Measurements from ENCODE around the gene LCE1D. TPM values are rescaled to one million over a fixed set of nuclear protein-coding genes. Genes with fewer than 3 reads are reported as not detected.

Gene LCE1D
- total RNA-seq, 1 experiment from 2014 or later, result not detected

DNA sequence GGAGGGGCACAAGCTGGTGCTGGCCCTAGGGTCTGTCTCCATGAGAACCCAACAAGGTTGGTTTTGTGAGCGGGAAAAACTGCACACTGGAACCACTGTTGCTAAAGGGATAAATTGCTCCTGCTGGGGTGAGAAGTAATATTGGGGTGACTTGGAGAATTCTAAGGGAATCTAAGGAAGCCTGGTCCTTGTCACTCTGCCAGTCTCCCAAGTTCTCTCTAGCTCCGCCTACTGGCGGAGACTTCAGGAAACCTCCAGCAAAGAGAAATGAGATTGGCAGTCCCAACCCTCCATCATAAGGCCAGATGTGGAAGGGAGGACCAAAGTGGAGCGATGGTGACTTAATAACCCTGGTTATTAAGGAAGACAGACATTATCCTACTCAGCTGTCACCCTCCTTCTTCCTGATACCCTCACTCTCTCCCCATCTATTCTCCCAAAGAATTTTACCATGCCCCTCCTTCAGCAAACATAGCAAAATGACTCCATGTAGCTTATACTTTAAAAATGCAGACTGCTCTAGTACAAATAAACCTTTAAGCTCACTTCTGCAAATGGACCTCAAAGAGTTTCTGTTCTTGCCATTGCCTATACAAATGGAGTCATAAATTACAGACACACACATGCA lies 18.9 kb upstream of the LCE1D start:
- Histone ChIP-seq H3K36me3 (replicated peaks; ENCODE audit: control insufficient read depth, insufficient read depth, low read length) (no peaks in the 10 kb centered on the region), H3K27me3 (ENCODE audit: control insufficient read depth, insufficient read depth, low read length) (no peaks in the 10 kb centered on the region), H3K4me3 (ENCODE audit: insufficient read depth, low read depth, low read length) (no peak overlapping the region)
- peak; percentile 7 for DNase-seq

DNA sequence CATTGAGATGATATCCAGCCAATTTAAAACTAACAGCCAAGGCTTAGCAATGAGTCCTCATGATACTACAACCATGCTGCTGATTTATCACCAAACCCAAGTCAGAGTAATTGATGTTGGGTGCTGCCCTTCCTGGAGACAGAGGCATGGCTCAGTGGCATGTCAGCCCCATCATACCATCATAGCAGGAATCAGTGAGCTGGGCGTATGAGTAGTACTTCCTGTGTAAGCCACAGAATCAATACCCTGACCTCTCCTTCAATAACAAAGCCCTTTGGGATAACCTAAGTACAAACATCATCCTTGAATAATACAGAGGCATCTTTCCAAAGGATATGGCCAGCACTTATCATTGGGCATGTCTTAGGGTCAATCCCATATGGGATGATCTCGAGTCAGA lies 13.4 kb upstream of the LCE1D start:
- Histone ChIP-seq H3K27me3 (ENCODE audit: control insufficient read depth, insufficient read depth, low read length) (no peaks in the 10 kb centered on the region), H3K36me3 (replicated peaks; ENCODE audit: control insufficient read depth, insufficient read depth, low read length) (no peaks in the 10 kb centered on the region), H3K4me3 (ENCODE audit: insufficient read depth, low read depth, low read length) (no peak overlapping the region)
- peak; percentile 1 for DNase-seq

DNA sequence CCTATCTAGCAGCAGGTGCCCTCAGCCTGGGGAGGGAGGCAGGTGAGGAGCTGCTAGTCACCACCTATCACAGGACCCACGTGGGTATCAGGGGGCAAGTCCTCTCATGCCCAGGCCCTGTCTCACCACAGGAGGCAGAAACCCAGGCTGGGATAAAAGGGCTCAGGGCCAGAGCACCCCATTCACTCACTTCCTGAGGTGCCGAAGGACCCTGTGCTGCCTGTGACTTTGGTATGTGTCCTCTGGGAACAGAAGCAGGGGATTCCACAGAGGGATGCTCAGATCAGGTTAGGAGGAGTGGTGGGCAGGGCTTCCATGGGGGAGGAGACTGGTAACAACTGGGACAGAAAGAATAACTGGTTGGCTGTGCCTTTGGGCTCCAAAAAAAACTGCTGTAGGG lies 10.4 kb upstream of the LCE1D start, which contains the start of gene LCE1E:
Gene LCE1E, plus strand, starts transcription at position 181 of the 400 bp plus-strand sequence. CDS start 1,043 bp downstream, outside the sequence.
- Histone ChIP-seq H3K27me3 (ENCODE audit: control insufficient read depth, insufficient read depth, low read length) (no peaks in the 10 kb centered on the region), H3K4me3 (ENCODE audit: insufficient read depth, low read depth, low read length) (no peak within 1 kb of the TSS), H3K36me3 (replicated peaks; ENCODE audit: control insufficient read depth, insufficient read depth, low read length) (no peaks in the 10 kb centered on the region)
- DNase-seq, result peak; percentile 1

DNA sequence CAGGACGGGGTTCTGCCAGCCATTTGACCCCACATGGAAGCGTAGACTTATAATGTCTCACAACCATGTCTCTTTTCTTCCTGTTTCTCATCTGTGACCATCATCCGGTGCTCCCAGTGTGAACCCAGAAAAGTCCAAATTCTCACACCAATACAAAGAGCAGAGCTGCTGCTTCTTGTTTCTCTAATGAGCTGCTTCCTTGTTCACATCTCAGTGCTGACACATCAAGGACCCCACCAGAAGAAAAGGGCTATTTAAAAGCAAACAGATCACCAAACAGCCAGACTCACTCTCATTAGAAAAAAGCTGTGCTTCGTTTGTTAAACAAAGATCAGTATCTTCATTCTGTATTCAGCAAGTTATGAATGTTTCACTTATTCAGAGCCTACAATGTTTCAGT lies 835 bp upstream of the LCE1D start:
- no peak for DNase-seq
- Histone ChIP-seq H3K36me3 (replicated peaks; ENCODE audit: control insufficient read depth, insufficient read depth, low read length) (no peaks in the 10 kb centered on the region), H3K4me3 (ENCODE audit: insufficient read depth, low read depth, low read length) (no peak overlapping the region), H3K27me3 (ENCODE audit: control insufficient read depth, insufficient read depth, low read length) (no peaks in the 10 kb centered on the region)

DNA sequence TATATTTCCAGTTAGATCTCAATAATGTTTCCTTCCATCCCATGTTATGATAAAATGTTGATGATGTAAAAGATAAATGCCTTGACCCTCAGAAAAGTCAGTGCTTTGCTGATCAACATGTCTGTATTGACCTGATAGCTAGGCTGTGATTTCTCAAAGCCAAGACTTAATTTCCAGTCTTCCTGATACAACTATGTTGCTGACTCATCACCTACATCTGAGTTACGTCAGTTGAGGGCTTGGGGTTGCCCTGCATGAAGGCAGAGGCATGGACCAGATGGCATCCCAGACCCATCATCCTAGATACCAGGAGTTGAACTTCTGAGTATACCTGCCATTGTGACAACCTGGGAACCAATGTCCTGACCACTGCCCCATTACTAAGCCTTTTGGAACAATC lies 4.8 kb downstream of the LCE1D start:
- DNase-seq, result peak; percentile 1
- H3K36me3 ChIP-seq (replicated peaks; ENCODE audit: control insufficient read depth, insufficient read depth, low read length), result no peaks in the 10 kb centered on the region
- H3K27me3 ChIP-seq (ENCODE audit: control insufficient read depth, insufficient read depth, low read length), result no peaks in the 10 kb centered on the region
- H3K4me3 ChIP-seq (ENCODE audit: insufficient read depth, low read depth, low read length), result no peak overlapping the region

DNA sequence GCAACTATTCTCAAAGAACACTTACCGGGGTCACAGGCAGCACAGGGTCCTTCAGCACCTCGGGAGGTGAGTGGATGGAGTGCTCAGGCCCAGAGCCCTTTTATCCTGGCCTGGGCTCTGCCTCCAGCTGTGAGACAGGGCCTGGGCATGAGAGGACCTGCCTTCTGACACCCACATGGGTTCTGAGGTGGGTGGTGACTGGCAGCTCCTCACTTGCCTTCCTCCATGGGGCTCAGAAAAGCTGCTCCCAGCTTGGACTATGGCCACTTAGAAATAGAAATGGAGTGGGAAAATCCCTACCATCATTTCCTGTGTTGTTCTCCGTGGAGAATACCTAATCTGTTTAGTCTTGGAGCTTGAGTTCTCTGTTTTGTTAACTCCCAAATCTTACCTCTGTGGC lies 10.1 kb downstream of the LCE1D start, which contains the start of gene LCE1C:
Gene LCE1C, minus strand, starts transcription at position 76 of the 400 bp plus-strand sequence. CDS start 1,173 bp downstream, outside the sequence.
- no peaks in the 10 kb centered on the region for H3K36me3 ChIP-seq (replicated peaks; ENCODE audit: control insufficient read depth, insufficient read depth, low read length)
- no peaks in the 10 kb centered on the region; the same call in 1 of the 2 replicates for H3K27me3 ChIP-seq (ENCODE audit: control insufficient read depth, insufficient read depth, low read length)
- H3K4me3 ChIP-seq (ENCODE audit: insufficient read depth, low read depth, low read length), result no peak within 1 kb of the TSS
- peak; percentile 3 for DNase-seq

DNA sequence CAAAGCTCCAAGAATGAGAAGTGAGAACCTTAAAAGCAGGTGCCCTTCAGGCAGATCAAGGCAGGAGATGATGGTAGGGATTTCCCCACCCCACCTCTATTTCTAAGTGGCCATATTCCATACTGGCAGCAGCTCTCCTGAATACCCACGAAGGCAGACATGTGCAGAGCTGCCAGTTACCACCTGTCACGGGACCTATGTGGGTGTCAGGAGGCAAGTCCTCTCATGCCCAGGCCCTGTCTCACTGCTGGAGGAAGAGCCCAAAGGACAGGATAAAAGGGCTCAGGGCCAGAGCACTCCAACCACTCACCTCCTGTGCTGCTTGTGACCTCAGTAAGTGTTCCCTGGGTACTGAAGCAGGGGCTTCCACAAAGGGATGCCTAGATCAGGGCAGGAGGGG lies 14.5 kb downstream of the LCE1D start:
- no peak overlapping the region for H3K4me3 ChIP-seq (ENCODE audit: insufficient read depth, low read depth, low read length)
- DNase-seq, result peak; percentile 0
- H3K27me3 ChIP-seq (ENCODE audit: control insufficient read depth, insufficient read depth, low read length), result no peaks in the 10 kb centered on the region; the same call in 1 of the 2 replicates
- H3K36me3 ChIP-seq (replicated peaks; ENCODE audit: control insufficient read depth, insufficient read depth, low read length), result no peaks in the 10 kb centered on the region

DNA sequence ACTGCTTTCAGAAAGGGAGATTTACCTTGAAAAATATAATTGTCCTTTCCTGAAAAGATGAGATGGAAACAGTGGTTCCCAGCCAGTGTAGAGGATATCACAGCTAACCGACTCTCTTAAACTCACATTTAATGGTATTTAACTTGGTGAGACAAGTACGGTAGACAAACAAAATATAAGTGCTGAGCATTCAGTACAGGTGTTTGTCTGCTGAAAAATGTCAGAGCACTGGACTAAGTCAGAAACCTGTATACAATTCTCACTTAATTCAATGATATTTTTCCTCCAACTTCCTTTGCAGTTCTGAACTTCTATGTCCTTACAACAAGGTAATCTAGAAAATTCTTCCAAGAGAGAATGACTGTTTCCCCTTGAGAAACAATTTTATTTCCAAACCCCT lies 15.2 kb downstream of the LCE1D start, which contains the start of gene LCE1B:
Gene LCE1B, plus strand, starts transcription at position 301 of the 400 bp plus-strand sequence. CDS start 476 bp downstream, outside the sequence.
- no peaks in the 10 kb centered on the region for H3K36me3 ChIP-seq (replicated peaks; ENCODE audit: control insufficient read depth, insufficient read depth, low read length)

DNA sequence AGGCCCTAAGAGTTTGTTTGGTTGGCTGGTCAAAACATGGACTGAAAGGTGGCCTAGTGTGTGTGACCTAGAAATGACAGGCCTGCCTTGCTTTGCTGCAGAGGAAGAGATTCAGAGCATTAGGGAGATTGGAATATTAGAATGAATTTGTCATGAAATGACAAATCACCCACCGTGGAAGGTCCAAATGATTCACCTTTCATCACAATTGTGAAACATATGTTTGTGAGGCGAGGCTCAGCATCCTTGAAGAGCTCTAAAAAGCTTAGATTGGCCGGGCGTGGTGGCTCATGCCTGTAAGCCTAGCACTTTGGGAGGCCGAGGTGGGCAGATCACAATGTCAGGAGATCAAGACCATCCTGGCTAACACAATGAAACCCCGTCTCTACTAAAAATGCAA lies 20.8 kb downstream of the LCE1D start:
- DNase-seq, result no peak
- H3K36me3 ChIP-seq (replicated peaks; ENCODE audit: control insufficient read depth, insufficient read depth, low read length), result no peaks in the 10 kb centered on the region
- H3K27me3 ChIP-seq (ENCODE audit: control insufficient read depth, insufficient read depth, low read length), result no peaks in the 10 kb centered on the region
- no peak overlapping the region for H3K4me3 ChIP-seq (ENCODE audit: insufficient read depth, low read depth, low read length)

More for the DNA sequence above, 15.2 kb downstream of the LCE1D start, which contains the start of gene LCE1B:
- DNase-seq, result no peak
- Histone ChIP-seq H3K27me3 (ENCODE audit: control insufficient read depth, insufficient read depth, low read length) (no peaks in the 10 kb centered on the region; the same call in 1 of the 2 replicates), H3K4me3 (ENCODE audit: insufficient read depth, low read depth, low read length) (no peak within 1 kb of the TSS)

DNA sequence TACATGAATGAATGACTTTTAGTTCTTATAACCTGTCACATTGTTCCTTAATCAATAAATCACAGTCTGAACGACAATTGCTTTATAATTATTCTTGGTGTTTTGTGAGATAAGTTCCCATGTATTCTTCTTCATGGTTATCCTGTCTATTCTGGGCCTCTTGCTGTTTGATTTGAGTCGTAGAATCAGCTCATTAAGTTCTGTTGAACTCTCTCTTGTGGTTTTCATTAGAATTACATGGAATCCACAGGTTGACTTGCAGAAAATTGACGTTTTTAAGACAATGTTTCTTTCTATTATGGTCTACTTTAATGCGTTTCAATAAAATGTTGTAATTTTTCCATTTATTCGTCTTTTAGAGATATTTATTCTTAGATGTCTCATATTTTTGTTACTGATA lies 26.8 kb downstream of the LCE1D start:
- no peaks in the 10 kb centered on the region for H3K36me3 ChIP-seq (replicated peaks; ENCODE audit: control insufficient read depth, insufficient read depth, low read length)
- H3K27me3 ChIP-seq (ENCODE audit: control insufficient read depth, insufficient read depth, low read length), result no peaks in the 10 kb centered on the region
- DNase-seq, result no peak
- no peak overlapping the region for H3K4me3 ChIP-seq (ENCODE audit: insufficient read depth, low read depth, low read length)

DNA sequence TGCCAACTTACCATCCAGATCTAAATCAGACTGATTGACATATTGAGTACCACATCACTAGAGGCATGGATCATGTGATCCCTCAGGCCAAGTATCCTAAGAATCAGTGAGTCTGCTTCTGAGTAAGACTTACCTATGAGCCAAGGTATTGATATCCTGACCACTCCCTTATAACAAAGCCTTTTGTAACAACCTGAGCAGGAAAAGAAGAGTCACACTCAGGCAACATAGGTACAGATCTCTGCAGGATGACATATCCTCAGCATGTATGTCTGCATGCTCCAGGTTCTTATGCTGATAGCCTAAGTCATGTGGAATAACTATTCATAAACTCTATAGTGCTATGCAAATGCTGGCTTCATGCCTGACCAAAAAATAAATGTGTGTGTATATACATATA lies 28.4 kb downstream of the LCE1D start:
- Histone ChIP-seq H3K27me3 (ENCODE audit: control insufficient read depth, insufficient read depth, low read length) (no peaks in the 10 kb centered on the region), H3K4me3 (ENCODE audit: insufficient read depth, low read depth, low read length) (no peak overlapping the region), H3K36me3 (replicated peaks; ENCODE audit: control insufficient read depth, insufficient read depth, low read length) (no peaks in the 10 kb centered on the region)
- no peak for DNase-seq

DNA sequence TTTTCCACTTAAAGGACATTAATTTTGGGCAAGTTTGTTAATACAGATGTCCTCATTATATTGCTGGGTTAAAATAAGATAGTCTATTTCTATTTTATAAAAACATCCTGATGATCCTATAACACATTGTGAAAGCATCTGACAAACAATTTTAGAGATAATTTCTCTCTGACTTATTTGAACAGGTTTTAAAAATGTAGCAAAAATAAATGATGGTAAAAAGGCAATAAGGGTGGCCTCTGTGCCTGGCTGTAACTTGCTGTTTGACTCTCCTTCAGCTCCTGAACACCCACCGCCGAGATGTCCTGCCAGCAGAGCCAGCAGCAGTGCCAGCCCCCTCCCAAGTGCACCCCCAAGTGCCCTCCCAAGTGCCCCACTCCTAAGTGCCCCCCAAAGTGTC lies 30.7 kb downstream of the LCE1D start, which contains the start of gene LCE1A:
Gene LCE1A, plus strand, starts transcription at position 301 of the 400 bp plus-strand sequence. Its CDS starts 0 bp downstream, at position 301.
- no peaks in the 10 kb centered on the region for H3K36me3 ChIP-seq (replicated peaks; ENCODE audit: control insufficient read depth, insufficient read depth, low read length)
- no peak within 1 kb of the TSS for H3K4me3 ChIP-seq (ENCODE audit: insufficient read depth, low read depth, low read length)
- DNase-seq, result no peak
- no peaks in the 10 kb centered on the region for H3K27me3 ChIP-seq (ENCODE audit: control insufficient read depth, insufficient read depth, low read length)

DNA sequence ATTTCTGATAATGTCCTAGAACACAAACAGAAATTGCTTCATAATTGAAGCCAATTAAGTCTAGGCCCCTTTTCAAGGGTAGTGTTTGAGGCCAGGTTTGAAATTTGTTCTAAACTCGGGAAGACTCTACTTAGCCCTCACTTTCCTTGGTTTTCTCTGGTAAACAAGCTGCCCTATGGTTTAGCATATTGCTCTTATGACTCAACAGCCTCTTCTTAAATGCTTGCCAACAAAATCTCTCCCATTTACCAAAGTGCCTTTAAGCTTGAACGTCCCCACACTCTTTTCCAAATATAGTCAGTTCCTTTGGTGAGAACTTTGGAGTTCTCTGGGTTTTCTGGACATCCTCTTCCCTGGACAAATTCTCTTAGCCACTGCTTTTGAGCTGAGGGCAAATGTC lies 40.3 kb downstream of the LCE1D start:
- no peaks in the 10 kb centered on the region for H3K36me3 ChIP-seq (replicated peaks; ENCODE audit: control insufficient read depth, insufficient read depth, low read length)
- no peaks in the 10 kb centered on the region for H3K27me3 ChIP-seq (ENCODE audit: control insufficient read depth, insufficient read depth, low read length)
- H3K4me3 ChIP-seq (ENCODE audit: insufficient read depth, low read depth, low read length), result no peak overlapping the region
- DNase-seq, result no peak

DNA sequence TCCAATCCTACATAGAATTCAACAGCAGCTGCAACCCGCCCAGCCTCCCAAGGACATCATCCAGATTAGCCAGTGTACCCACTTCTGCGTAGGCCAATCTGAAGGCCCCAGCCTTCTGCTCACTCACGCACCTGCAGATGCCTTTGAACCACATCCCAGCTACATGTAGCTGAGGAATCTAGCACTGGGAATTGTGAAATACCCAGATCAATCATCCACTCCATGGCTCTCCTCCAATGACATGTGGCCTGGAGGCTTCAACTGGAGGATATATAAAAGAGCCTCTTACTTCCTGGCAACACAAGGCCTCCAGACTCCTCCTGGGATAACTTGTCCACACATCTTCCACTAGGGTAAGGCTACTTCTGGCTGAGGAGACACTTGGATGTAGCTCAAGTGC lies 46.0 kb downstream of the LCE1D start, which contains the start of gene LCE6A:
Gene LCE6A, plus strand, starts transcription at position 301 of the 400 bp plus-strand sequence. CDS start 665 bp downstream, outside the sequence.
- Histone ChIP-seq H3K4me3 (ENCODE audit: insufficient read depth, low read depth, low read length) (no peak within 1 kb of the TSS), H3K27me3 (ENCODE audit: control insufficient read depth, insufficient read depth, low read length) (no peaks in the 10 kb centered on the region), H3K36me3 (replicated peaks; ENCODE audit: control insufficient read depth, insufficient read depth, low read length) (no peaks in the 10 kb centered on the region)
- no peak for DNase-seq
